ENCODE results near the gene SRRM3.

DNA sequence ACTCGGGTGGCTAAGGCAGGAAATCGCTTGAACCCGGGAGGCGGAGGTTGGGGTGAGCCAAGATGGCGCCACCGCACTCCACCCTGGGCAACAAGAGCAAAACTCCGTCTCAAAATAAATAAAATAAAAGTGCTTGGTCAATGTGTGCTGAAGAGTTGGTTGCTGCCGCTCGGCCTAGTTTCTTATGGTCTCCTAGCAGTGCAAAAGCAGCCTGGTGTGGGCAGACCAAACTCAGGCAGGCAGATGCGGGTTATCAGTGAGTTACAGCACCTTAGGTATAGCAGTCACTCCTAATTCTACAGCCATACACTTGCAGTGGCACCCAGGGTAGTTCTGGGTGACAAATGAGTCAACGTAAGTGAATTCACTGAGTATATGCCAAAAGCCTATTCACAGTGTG, 123.4 kb downstream of the SRRM3 start:
- TF ChIP-seq CTCF (conservative IDR thresholded peaks at IDR 0.05 in 1 of 2, IDR thresholded peaks at IDR 0.05 in 1 of 2; ENCODE audit: extremely low read depth in 1 of 2, insufficient read depth in 1 of 2, low read depth in 1 of 2, low read length in 2 of 2) (no peak), EZH2 (IDR thresholded peaks at IDR 0.05; ENCODE audit: borderline replicate concordance, low read length) (no peak)

Data from mammary epithelial cell (primary cell).